Muscle of arm (tissue), 12 donors: ENCODE data around the gene FAAP20. TPM values are rescaled to one million over a fixed set of nuclear protein-coding genes. Genes with fewer than 3 reads are reported as not detected.

ENCODE experiments used
- DNase-seq: peaks from one replicate; pipeline ENCODE4 v3.0.0-alpha.2; 2013
- polyA plus RNA-seq, 12 donors: library from polyadenylated mRNA; unstranded; fragments of 120-200 nt; gene quantifications; one replicate each; pipeline ENCODE4 v1.2.1, GENCODE V29; 2013; ENCODE audit not compliant: insufficient read length in 12 of 12

Gene FAAP20
- polyA plus RNA-seq, 12 donors, result 21.5 to 81.7 (median 26.8) TPM; not detected in 1

- no peak for DNase-seq
These were observed 37.8 kb upstream of the FAAP20 start for GRCh38 chr1:2232255-2232915.

DNA sequence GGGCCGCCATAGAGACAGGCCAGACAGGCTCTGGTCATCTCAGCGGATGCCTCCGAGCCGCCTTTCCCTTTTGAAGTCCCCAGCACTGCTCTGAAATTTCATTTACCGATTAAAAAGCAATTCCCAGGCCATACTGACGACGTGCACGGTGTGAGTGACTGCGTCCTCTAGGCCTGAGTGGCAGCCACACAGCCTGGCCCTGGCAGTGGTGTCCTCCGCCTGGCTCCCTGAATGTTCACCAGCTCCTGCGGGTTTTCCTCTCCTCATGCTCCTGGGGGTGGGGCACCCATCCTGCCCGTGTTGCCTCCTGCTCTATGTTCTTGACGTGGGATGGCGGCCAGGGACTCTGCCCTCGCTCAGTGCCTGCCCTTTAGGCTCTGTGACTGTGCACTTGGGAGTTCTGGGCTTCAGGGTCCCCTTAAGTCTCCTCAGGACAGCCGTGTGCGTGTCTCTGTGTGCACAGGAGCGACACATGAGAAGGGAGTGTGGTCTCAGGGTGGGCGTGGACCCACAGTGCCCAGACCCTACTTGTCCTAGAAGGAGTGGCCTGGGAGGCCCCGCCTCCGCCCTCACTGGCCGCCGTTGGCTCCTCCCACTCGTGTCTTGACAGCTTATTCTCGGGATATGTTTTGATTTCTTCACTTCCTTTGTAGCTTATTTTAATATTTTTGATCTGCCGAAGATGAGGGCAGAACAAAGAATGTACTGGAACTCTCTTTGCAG lies 37.1 kb upstream of the FAAP20 start:
- no peak for DNase-seq

DNA sequence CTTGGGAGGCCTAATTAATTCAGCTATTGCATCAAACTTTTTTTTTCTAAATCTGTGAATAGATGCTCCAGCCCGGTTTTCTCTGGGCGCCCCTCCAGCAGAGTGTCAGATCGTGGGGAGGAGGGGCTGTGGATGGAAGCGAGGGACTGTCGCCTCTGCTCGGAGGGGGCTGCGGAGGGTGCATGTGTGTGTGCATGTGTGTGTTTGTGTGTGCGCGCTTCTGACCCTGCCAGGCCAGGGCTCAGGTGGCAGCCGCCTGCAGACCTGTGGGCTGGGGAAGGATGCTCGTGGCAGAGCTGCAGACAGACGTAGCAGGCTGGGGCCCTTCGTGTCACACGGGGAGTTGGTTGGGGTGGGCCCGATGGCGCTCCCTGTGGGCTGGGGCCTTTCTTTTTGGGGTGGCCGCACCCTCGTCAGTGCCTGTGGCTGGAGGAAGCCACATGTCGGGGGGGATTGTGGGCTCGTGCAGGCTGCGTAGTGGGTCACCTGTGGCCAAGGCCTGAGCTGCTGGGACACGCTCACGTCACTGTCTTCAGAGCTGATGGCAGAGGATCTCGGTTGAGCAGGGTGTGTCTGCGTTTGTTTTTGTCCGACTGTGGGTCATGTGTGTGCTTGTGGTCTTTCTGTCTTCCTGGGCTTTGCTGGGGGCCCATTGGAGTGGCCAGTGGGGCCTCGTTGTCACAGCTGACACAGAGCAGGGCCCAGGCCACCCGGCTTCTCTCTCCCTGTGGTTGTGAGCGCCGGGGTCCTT lies 36.4 kb upstream of the FAAP20 start:
- no peak for DNase-seq

DNA sequence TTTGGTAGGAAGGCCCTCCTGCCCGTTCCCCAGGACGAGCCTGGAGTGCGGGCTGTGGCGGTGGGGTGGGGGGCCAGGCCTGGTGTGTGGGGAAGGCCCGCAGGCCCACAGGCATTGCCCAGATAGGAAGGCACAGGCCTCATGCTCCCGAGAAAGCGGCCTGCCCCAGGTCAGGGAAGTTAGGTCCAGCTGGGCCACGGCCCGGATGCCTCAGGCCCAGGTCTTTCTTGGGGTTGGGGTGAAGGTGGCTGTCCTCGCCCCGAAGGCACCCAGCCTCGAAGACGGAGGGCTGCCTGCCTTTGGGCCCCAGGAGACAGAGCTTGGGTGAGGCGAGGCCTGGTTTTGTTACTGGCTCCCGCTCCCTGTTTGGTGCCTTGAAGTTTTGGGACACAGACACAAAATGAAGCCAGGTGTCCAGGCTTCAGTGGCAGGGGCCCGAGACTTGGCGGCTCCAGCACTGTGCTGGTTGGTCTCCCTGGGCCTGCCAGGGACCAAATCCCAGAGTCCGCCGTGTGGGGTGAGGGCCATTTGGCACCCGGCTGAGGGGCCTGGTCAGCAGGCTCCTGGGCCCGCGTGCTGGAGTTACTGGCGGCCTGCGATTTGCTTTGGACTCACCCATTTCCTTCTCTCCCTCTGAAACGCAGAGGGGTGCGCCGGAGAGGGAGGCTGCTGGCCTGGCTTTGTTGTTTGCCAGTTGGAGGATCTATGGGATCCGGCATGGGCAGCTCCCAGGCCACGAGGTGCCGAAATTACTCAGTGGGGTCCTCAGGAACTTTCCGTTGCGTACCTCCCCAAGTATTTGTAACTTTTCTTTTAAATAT lies 35.5 kb upstream of the FAAP20 start:
- DNase-seq, result no peak

- DNase-seq, result no peak
These were observed 34.7 kb upstream of the FAAP20 start for GRCh38 chr1:2229037-2229864.

GRCh38 chr1:2228694-2229036 lies 34.1 kb upstream of the FAAP20 start:
- DNase-seq, result no peak

DNA sequence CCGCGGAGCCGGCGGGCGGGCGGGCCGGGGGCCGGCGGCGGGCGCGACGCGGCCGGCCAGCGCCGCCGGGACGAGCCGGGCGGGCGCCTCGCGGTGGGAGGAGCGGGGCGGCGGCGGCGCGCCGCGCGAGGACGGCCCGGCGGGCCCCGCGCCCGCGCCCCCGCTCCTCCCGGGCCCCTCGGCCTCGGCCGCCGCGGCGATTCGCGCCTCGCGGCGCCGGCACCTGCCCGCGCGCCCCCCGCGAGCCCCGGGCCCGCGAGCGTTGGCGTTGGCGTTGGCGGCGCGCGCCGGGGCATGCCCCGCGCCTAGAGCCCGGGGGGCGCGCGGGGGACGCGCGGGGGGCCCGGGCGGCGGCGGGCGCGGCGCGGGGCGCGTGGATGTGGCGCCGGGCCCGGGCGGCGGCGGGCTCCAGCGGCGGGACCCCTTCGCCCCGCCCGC lies 33.6 kb upstream of the FAAP20 start, which contains the start of gene SKI:
SKI (plus strand) TSS at position 163 of the 438 bp plus-strand sequence. CDS start 448 bp downstream, outside the sequence.
- DNase-seq, result no peak

- DNase-seq, result peak; percentile 97
These were observed 33.0 kb upstream of the FAAP20 start for GRCh38 chr1:2227346-2228156.

GRCh38 chr1:2226525-2227345 lies 32.2 kb upstream of the FAAP20 start:
- no peak for DNase-seq

DNA sequence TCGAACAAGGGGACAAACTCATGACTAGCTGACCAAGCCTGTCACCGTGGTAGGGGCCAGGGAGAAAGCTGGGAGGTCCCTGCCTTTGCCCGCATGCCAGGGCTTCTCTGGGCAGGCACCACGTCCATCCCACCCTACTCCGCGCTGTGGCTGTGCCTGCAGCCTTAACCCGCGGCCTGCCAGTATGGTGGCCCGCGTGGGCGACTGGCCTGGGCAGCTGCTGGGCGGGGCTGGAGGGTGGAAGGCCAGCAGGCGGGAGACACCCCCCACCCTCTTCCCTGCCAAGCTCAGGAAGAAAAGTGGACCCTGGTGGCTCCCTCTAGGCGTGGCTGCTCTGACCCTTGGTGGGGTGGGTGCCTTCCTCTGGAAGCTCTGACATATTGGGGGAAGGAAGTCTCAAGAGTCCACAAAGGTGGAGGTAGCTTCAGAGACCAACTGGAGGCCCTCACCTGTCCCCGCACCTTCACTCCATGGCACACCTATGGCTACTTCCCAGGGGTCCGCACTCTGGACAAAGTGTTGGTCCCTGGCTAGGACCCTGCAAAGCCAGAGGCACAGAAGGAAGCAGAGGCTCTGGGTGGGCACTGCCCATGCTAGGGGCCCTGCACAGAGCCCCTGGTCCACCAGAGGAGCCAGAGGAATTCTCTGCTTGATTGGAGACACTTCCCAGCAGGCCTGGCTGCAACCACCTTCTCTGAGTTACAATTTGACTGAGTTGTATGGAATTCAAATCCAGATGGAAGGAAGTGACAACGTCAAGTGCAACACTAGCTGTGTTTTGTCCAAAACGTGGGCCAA lies 30.3 kb upstream of the FAAP20 start:
- no peak for DNase-seq

DNA sequence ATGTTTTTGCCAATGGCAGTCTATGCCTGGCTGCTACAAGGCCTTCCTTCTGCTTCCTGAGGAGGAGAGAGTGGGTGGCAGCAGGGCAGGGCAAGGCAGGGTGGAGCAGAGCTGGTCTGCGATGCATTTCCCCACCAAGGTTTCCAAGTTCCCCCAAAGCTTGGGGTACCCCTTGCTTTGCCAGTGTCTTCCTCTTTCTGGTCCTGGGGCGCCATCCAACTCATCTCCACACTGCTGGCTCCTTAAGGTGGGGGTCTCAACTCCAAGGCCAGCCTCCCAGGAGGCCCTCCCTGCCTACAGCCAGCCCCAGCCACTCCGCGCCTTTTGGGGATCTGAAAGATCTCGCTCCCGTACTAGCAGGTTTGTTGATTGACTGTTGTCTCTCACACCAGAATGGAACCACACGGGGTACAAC lies 29.6 kb upstream of the FAAP20 start:
- no peak for DNase-seq

GRCh38 chr1:2221271-2221670 lies 26.7 kb upstream of the FAAP20 start:
- no peak for DNase-seq

DNA sequence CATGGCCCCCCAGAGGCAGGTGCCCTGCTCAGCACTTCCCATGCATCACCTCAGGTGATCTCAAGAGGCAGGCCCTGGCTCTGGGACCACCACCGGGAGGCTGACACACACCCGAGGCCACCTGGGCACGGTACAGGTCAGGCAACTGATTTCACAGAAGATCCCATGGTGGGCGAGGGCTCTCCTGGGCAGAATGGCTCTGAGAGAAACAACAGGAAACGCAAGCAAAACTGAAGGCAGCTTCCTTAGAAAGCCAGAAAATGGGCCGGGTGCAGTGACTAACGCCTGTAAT lies 22.1 kb upstream of the FAAP20 start:
- no peak for DNase-seq

GRCh38 chr1:2215909-2216766 lies 21.6 kb upstream of the FAAP20 start:
- DNase-seq, result no peak

DNA sequence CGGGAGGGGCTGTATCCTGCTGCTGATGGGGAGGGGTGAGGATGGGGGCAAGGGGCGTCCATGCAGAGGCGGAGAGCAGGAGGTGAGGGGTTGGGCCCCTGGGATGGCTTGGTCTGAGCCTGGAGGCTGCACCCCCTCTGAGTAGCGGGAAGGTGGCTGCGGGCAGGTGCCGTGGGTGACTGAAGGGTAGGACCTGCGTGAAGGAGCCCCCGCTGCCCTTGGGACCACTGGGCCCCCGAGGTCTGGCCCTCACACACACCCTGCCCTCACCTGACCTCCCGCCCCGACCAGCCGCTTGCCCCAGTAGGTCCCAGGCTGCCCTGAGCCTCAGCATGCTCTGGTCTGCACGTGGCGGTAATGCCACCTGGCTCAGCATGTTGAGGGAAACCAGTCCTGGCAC lies 20.8 kb upstream of the FAAP20 start:
- DNase-seq, result no peak

DNA sequence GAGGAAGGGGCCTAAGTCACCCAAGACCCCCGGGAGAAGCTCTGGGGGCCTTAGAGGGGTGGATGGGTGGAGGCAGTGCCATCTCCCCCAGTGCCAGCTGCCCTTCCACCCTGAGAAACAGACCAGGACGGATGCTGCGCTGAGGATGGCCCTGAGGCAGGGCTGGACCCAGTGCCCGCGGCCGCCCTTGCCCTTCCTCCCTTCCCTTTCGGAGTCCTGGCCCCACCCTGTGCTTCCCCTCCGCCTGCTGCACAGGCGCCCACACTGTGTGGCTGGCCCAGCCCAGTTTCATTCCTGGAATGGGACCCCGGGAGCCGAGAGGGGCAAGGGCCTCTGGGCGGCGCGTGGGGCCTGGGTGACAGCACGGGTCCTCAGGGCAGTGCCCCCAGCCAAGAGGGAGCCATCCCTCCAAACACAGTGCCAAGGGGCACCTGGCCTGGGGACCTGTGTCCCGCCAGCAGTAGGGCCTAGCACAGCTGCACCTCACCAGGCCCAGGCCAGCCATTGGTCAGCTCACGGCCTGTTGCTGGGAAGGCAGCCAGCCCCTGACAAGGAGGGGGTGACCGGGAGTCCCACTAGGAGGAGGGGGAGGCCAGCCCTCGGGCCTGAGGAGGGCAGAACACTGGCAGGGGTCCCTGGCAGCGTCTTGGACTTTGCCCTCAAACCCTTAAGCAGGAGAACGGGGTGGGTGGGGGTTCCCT lies 20.1 kb upstream of the FAAP20 start:
- DNase-seq, result no peak
